ENCODE measurements around the gene AP3B1.

GRCh38 chr5:77984587-77984986 is 309.9 kb downstream of the AP3B1 start:
- no peak for TF ChIP-seq CTCF (conservative IDR thresholded peaks at IDR 0.05; ENCODE audit: low read length)
- no peak for TF ChIP-seq EZH2phosphoT487 (IDR thresholded peaks at IDR 0.05; ENCODE audit: borderline replicate concordance)
